ENCODE measurements around the gene SLC1A4.
"Not testable (repeated sequence)": the region's sequence is repeated elsewhere in the genome, so short reads cannot be mapped to it uniquely, and the experiment has no call there.

SLC1A4 gene

DNA sequence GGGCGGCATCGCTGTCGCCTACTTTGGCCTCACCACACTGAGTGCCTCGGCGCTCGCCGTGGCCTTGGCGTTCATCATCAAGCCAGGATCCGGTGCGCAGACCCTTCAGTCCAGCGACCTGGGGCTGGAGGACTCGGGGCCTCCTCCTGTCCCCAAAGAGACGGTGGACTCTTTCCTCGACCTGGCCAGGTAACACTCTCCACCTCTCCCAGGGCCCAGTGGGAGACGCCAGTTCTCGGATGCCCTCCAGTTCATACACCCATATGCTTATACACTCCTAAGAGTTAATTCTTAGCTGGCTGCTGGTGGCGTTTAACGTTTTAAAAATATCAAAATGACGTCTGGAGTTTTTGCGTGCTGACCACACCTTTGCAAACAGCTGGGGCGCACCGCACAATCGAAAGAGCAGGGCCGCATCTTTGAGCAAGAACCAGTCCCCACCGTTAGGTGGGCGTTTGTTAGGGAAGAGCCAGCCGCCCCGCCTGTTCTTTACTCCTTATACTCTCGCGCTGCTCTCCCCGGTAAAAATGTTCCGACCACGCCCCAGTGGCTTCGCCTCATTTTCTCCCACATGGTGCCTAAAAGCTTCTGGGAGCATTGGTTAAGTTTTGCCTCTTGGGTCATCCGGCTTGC lies 899 bp downstream of the SLC1A4 start:
- in situ Hi-C loops (cut with MboI; ENCODE audit: low sequenced_read_pairs), result loop anchor here (10.0 kb wide), 1 partner anchor 55 kb away; no protein-coding TSS in a partner anchor

DNA sequence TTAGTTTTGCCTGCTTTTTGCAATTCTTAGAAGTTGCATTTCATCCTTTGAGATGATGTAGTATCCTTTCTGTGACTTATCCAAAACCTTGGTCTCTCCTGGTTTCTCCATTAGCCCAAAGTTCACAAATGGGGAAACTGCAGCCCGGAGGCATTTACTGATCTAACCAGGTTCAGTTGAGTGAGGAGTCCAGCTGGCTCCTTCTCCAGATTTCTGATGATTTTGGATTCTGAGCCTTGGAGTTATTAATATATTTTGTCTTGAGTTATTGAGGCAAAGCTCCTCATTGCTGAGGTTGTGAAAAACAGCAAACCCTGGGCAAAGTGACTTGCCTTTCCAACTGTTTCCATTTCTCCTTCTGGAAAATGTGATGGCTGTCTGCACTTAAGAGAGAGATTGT lies 1.7 kb downstream of the SLC1A4 start:
- in situ Hi-C loops (cut with MboI; ENCODE audit: low sequenced_read_pairs), result no loop called here

DNA sequence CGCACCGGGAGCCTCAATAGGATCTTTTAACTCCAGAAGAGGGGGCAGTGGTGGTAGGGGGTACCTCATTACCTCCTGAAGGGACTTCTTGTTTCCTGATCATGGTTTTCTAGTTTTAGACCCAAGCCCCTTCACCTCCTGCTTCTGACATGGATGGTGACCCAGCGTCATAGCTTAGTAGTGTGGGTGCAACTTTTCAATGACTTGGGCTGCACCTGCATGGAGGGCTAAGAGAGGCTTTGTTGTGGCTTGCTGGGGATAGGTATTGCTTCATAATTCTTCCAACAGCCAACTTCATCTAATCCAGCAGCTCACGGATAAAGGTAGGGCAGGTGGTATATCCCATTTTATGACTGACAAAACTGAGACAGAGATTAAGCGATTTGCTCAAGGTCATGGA lies 3.0 kb downstream of the SLC1A4 start:
- in situ Hi-C loops (cut with MboI; ENCODE audit: low sequenced_read_pairs), result no loop called here

DNA sequence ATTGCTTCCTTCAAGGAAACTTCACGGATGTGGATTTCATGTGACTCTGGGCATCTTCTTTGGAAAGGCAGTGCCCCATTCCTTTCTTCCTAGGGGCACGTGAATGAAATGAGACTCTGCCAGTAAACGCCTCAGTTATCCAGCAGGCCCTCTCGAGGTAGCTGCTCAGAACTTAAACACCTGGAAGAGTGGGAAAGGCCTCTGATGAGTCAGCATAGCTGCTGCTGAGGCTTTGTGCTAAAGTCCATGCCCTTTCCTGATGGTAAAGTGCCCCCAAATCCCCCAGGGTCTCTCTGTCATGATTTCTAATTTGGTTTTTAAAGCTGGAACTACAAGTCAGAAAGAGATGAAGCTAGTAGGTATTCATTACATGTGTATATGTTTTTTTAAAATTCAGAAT lies 3.8 kb downstream of the SLC1A4 start:
- in situ Hi-C loops (cut with MboI; ENCODE audit: low sequenced_read_pairs), result no loop called here

DNA sequence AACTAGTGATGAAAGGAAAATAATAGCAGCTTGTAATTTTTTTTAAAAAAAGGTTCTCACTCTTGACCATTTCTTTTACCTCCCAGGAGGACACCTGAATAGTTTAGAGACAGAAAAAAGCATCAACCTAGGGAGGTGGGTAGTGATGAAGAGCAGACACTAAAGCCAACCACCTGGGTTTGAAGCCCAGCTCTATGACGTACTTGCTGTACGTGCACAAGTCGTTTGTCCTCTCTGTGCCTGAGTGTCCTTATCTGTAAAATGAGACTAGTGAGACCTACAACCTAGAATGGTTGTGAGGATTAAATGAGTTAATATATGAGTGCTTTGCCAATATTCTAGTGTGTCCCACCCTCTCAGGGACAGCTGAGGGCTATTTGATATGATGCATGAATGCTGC lies 5.8 kb downstream of the SLC1A4 start:
- in situ Hi-C loops (cut with MboI; ENCODE audit: low sequenced_read_pairs), result no loop called here

DNA sequence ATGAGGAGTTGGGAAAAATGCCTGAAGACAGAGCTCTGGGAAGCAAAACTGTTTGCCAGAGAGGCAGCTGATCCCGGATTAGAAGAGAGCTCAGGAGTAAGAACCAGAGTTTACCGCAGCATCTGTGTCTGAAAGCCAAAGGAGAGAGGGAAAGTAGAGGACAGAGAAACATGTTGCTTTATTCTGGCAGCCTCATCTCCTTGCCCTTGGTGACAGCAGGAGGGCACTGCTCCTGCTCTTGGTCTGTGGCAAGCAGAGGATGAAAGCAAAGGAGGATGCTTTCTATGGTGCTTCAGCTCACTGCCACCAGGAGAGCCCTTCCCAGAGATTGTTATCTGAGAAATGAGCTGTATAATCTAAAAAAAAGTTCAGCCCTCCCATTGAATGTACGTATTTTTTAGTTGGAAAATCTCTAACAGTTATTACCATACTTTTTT lies 7.7 kb downstream of the SLC1A4 start:
- in situ Hi-C loops (cut with MboI; ENCODE audit: low sequenced_read_pairs), result no loop called here

DNA sequence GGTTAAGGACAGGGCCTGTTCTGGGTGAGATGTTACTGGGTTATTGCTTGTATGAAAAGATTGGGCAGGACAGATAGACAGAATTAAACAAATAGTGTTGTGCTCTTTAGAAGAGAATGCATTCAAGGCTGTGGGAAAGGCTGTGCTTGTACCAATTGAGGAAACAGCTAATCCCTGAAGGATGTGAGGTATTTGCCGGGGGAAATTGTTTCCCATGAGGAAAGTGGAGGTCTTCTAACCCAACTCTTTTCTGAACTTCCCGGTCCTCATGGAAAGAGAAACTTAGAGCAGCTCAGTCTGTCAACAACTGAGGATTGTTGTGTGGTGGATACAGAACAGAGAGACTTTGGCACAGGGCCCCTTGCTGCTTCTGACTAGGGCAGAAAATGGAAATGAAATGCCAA lies 9.5 kb downstream of the SLC1A4 start:
- in situ Hi-C loops (cut with MboI; ENCODE audit: low sequenced_read_pairs), result no loop called here

DNA sequence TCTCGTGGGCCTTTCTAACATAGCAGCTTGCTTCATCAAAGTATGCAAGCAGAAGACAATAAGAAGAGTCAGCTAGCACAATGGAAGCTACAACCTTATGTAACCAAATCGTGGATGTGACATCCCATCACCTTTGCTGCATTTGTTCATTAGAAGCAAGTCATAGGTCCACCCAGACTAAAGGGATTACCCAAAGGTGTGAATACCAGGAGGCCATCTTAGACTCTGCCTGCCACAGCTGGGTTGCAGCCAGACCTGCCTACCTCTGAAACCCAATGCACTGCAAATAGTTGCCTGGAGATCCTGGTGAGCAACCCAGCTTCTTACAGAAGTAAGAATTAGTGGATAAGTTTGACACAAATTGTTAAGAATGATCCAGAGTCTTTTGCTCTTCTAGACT lies 10.6 kb downstream of the SLC1A4 start:
- in situ Hi-C loops (cut with MboI; ENCODE audit: low sequenced_read_pairs), result no loop called here

DNA sequence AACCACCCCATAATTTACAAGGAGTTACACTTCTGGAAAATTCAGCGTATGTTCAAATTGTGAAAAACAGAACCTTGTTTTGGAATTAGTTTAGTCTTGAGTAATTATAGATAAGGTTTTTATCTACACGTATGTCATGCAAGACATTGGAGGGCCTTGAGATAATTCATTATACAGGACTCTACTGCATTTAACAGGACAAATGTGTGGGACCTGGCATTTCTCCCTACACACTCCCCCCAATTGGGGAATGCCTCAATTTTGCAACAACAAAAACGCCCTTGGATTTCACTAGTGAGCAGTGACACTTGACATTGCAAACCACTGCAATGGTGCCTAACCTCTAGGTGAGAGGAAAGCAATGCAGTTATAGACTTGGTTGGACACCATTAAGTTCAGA lies 11.4 kb downstream of the SLC1A4 start:
- in situ Hi-C loops (cut with MboI; ENCODE audit: low sequenced_read_pairs), result no loop called here

DNA sequence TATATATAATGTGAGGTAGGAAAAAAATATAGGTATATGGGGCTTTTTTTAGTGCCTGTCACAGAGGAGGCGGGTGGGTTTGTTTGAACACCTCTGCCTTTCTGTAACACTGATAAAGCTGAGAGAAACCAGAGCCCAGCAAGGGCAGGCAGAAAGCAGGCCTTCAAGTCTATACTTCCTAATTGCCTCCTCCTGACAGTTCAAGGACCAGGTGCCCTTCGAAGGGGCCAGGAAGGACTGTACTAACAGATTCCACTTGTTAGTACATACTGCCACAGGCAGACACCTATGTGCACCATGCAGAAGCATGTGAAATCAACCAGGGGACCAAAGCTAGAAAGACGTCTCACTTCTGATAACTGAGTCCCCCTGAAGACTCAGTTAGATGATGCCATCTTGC lies 13.8 kb downstream of the SLC1A4 start:
- in situ Hi-C loops (cut with MboI; ENCODE audit: low sequenced_read_pairs), result no loop called here

DNA sequence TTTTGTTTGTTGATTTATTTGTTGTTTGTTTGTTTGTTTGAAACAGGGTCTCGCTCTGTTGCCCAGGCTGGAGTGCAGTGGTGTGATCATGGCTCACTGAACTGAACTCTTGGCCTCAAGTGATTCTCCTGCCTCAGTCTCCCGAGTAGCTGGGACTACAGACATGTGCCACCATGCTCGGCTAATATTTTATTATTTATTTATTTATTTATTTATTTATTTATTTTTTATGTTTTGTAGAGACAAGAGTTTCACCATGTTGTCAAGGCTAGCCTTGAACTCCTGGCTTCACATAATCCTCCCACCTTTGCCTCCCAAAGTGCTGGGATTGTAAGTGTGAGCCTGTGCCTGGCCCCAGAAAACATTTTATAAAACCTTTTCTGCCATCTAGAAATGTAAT lies 15.0 kb downstream of the SLC1A4 start:
- in situ Hi-C loops (cut with MboI; ENCODE audit: low sequenced_read_pairs), result not testable (repeated sequence)

DNA sequence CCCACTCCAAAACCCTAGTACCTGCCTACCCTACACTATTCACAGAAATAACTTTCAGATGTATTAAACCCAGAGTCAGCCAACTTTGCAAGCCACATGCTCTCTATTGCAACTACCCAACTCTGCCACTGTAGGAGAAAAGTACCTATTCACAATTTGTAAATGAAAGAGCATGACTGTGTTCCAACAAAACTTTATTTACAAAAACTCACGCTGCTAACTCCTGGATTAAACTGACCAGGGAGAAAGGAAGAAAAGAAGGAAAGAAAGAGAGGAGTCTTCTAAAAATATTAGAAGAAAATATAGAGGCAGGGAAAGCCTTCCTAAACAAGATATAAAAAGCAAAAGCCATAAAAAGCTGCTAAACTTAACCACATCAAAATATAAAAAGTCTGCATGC lies 24.6 kb downstream of the SLC1A4 start:
- in situ Hi-C loops (cut with MboI; ENCODE audit: low sequenced_read_pairs), result no loop called here

DNA sequence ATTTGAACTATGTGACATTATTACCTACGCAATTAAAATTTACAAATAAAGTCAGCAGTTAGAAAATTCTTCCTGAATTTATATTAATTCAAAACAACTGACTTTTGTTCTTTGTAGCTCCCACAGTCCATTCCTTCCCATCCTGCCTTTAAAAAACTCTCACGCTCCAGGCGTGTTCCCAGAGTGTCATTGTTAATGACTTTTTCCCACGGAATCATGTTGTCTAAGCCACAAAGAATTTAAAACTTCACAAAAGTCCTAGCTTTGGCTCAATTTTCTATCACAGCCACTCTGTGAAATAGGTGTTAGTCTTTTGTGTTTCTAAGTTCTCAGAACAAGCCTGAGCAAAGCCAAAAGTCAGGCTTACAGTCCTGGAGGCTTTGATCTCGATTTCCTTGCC lies 26.5 kb downstream of the SLC1A4 start:
- in situ Hi-C loops (cut with MboI; ENCODE audit: low sequenced_read_pairs), result no loop called here

DNA sequence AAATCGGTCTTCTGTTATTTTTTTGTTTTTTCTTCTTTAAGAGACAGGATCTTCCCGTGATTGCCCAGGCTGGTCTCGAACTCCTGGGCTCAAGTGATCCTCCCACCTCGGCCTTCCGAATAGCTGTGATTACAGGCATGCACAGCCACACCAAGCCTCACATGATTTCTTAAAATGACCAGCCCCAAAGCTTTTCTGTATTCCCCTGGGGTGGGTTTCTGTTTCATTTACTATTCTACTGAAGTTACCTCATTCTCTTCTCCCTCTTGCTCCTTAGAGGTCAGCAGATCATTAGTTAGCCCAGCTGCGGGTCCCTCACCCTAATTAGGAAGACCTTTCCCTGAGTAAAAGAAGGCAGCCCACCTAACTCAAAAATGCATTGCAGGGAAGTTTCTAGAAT lies 27.6 kb downstream of the SLC1A4 start:
- in situ Hi-C loops (cut with MboI; ENCODE audit: low sequenced_read_pairs), result no loop called here

DNA sequence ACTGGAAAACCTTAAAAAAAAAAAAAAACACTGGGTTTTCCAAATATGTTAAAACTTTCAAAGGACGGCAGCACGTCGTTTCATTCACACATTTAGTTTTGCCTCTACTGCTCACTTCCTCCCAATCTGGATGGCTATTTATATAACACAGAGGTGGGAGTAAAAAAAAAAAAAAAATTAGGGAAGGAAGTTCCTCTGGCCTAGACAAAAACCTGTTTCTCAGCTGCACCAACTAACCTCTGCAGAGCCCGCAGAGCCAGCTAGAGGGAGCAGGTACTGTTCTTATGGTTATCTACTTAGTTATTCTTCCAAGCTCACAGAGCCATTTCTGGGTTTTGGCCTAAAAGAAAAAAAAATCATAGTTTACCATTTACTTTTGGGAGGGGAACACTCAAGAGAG lies 28.1 kb downstream of the SLC1A4 start:
- in situ Hi-C loops (cut with MboI; ENCODE audit: low sequenced_read_pairs), result no loop called here

DNA sequence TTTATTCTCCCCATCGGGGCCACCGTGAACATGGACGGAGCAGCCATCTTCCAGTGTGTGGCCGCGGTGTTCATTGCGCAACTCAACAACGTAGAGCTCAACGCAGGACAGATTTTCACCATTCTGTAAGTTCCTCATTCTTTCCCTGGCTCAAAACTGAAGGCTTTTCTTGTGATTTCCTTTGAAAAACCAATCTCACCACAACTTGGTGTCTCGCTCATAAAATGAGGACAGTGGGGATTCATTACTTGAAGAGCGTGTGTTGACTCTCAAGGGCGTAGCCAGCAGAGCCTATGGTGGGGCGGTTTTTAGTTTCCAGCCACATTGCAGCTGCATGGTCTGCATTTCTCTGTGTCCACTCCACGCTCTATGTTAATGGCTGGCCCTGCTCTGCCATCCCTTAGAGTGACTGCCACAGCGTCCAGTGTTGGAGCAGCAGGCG lies 29.0 kb downstream of the SLC1A4 start:
- in situ Hi-C loops (cut with MboI; ENCODE audit: low sequenced_read_pairs), result no loop called here

DNA sequence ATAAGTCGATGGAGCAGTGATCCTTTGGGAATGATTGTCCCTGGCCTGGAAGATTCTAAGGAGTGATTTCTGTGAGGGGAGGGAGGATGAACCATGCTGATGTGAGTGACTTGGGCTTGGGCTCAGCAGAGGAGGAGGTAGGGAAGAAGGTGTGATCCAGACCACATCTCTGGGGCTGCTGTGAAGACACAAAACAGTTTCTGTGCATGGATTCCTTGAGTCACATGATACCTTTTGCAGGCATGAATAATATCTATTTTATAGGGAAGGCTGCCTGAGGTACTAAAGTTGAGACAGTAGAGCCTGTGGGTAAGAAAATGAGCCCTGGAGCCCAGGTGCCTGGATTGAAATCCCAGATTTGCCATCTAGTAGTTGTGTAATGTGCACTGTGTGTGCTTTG lies 29.8 kb downstream of the SLC1A4 start:
- in situ Hi-C loops (cut with MboI; ENCODE audit: low sequenced_read_pairs), result no loop called here

DNA sequence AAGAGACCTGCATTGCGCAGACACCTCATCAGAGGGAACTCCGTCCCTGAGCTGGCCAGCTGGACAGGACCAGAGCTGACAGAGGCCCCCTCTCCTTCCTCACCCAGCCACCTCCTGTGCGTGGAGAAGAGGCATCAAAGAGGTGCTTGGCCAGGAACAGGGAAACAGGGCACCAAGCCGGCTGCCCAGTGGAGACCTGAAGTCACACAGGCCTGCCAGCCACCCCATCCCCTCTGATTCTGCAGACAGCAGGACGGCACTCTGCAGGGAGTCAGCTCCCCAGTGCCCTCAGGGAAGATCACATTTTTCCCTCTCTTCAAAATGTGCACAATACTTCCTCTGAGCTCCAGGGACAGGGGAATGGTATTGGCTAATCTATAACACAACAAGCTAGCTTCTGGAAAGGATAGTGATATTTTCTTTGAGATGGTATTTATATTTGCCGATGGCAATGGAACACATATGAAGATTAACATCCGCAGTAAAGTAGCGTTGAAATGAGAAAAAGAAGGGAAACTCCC lies 30.5 kb downstream of the SLC1A4 start:
- in situ Hi-C loops (cut with MboI; ENCODE audit: low sequenced_read_pairs), result no loop called here

DNA sequence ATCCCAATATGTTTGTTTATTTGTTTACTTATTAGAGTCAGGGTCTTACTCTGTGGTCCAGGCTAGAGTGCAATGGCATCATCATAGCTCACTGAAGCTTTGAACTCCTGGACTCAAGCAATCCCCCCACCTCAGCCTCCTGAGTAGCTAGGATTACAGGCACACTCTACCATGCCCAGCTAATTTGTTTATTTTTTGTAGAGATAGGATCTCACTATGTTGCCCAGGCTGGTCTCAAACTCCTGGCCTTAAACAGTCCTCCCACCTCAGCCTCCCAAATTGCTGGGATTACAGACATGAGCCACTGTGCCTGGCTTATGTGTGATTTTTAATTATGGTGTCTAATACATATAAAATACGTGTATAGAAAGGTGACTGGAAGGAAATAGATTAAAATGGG lies 31.1 kb downstream of the SLC1A4 start:
- in situ Hi-C loops (cut with MboI; ENCODE audit: low sequenced_read_pairs), result not testable (repeated sequence)

DNA sequence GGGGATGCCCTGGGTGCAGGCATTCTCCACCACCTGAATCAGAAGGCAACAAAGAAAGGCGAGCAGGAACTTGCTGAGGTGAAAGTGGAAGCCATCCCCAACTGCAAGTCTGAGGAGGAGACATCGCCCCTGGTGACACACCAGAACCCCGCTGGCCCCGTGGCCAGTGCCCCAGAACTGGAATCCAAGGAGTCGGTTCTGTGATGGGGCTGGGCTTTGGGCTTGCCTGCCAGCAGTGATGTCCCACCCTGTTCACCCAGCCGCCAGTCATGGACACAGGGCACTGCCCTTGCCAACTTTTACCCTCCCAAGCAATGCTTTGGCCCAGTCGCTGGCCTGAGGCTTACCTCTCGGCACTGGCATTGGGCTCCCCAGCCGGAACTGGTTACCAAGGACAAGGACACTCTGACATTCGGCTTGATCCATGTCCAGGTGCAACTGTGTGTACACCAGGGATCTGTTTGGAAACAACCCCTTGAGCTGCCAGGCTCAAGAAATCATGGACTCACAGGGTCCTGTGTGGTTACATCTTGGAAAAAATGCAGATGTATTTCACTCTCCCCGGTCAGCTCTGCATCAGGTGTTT lies 31.8 kb downstream of the SLC1A4 start:
- in situ Hi-C loops (cut with MboI; ENCODE audit: low sequenced_read_pairs), result no loop called here

DNA sequence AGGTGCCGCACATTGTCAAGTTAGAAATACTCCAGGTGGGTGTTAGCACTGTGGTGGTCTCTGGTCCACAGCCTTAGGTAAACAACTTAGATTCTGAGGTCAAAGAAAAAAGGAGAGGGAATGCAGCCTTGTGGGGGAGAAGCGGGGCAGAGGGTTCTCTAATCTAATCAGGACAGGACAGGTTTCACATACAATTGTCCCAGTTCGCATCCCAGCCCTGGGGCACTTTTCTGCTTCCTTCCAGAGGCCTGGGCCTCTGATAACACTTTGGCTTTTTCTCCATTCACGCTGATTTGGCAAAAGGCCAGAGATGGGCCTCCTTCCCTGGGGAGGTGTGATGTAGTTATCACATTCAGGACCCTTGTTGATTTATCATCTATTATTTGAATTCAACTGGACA lies 32.5 kb downstream of the SLC1A4 start:
- in situ Hi-C loops (cut with MboI; ENCODE audit: low sequenced_read_pairs), result no loop called here

DNA sequence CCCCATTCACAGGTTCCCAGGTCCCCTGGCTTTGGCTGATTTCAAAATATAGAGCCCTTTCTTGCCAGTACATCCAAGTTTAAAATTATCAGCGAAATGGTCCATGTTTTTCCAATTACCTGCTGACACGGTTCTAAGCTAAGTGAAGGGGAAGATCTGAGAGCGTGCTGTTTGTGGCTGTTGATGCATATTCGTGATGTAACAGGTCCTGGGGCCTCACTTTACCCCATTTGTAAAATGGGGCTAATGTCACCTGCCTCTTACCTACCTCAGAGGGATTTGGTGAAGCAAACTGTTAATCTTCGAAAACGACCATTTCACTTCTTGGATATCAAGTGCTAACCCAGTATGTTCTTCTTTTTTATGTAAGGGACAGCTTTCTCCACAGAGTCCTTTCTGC lies 33.0 kb downstream of the SLC1A4 start:
- in situ Hi-C loops (cut with MboI; ENCODE audit: low sequenced_read_pairs), result no loop called here

DNA sequence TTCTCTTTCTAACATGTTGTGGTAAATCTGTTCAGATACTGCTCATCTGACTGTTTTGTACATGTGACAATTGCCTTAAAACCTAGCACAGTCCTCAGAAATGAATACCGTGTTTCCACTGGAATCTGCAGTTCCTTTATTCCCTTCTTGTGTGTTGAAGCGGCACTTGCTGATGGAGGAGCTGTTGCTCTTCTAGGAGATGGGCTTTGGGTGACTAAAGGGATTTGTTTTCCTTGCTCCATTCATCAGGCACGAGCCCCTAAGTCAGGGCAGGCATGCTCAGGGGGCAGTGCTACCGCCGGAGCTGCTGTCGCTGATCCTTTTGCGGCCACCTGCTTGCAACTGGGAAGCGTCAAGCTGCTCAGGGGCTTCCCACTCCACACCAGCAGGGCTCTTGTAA lies 34.5 kb downstream of the SLC1A4 start:
- in situ Hi-C loops (cut with MboI; ENCODE audit: low sequenced_read_pairs), result no loop called here
